Suprapubic skin (tissue), 4 donors: ENCODE data around the gene MTRR. TPM values are rescaled to one million over a fixed set of nuclear protein-coding genes. Genes with fewer than 3 reads are reported as not detected.

Experiments
- DNase-seq, 2 donors: peaks; one replicate each; pipeline ENCODE4 v3.0.0-alpha.2; 2019; ENCODE audit warnings: low spot score in 2 of 2
- H3K27ac ChIP-seq: fragments of 200-600 bp; sonication (generic); one replicate; pipeline ENCODE4 v1.5.1; 2019
- H3K27me3 ChIP-seq: fragments of 200-600 bp; sonication (generic); one replicate; pipeline ENCODE4 v1.5.1; 2019
- H3K36me3 ChIP-seq: fragments of 200-600 bp; sonication (generic); one replicate; pipeline ENCODE4 v1.5.1; 2019
- H3K4me1 ChIP-seq: fragments of 200-600 bp; sonication (generic); one replicate; pipeline ENCODE4 v1.5.1; 2019
- H3K4me3 ChIP-seq: fragments of 200-600 bp; sonication (generic); one replicate; pipeline ENCODE4 v1.5.1; 2019; ENCODE audit warnings: mild to moderate bottlenecking
- H3K9me3 ChIP-seq: fragments of 200-600 bp; sonication (generic); one replicate; pipeline ENCODE4 v1.5.1; 2019
- CTCF ChIP-seq, 2 donors: fragments of 200-600 bp in 1 of 2; fragments of 450-650 bp in 1 of 2; sonication (generic) in 1 of 2; IDR thresholded peaks; one replicate each; pipeline ENCODE4 v1.5.1; 2016 to 2019; ENCODE audit warnings: antibody characterized with exemption in 2 of 2, mild to moderate bottlenecking in 1 of 2, moderate library complexity in 1 of 2
- EP300 ChIP-seq: sonication (generic); formaldehyde crosslinking; IDR thresholded peaks from one replicate; pipeline ENCODE4 v1.6.1; 2017; ENCODE audit warnings: antibody characterized with exemption
- POLR2A ChIP-seq, 2 donors: fragments of 450-650 bp; IDR thresholded peaks; one replicate each; pipeline ENCODE4 v1.6.1; 2017; ENCODE audit warnings: antibody characterized with exemption in 2 of 2, mild to moderate bottlenecking in 2 of 2, moderate library complexity in 2 of 2
- POLR2AphosphoS5 ChIP-seq, 3 donors: sonication (generic); formaldehyde crosslinking; IDR thresholded peaks; one replicate each; pipeline ENCODE4 v1.6.1; 2017; ENCODE audit warnings: antibody characterized with exemption in 3 of 3
- WGBS: methylation state at CpG from one replicate; pipeline ENCODE4 v1.1.5; 2018; 5-methylcytosine and 5-hydroxymethylcytosine counted together
- total RNA-seq, 4 donors: library from RNA; depleted of rRNA; stranded (reverse); fragments of >200 nt; gene quantifications; one replicate each; pipeline ENCODE4 v1.1.0, GENCODE V29; 2016

MTRR gene
- total RNA-seq, 4 donors from 2014 or later: 33.5 to 51.2 (median 38.4) TPM

DNA sequence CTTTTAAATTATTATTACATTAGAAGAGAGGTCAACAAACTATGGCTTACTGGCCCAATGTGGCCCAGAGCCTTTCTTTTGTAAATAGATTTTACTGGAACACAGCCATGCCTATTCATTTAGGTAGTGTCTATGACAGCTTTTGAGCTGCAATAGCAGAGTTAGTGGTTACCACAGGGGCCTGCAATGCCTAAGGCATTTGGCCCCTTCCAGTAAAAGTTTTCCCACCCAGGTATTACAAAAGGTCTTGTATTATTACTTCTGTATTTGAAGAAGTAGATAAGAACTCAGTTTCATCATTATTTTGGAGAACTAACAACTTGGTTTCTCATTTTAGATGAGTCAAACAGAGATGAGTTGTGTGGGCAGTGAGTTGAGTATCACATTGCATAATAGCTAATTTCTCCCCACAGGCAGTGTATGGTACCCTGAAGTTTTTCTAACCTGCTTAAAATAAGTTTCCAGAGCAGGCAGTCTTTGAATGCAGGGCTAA lies 9.5 kb downstream of the MTRR start:
- H3K4me1 ChIP-seq: peaks cover 3% of the 10 kb centered on the region
- no peaks in the 10 kb centered on the region for H3K27me3 ChIP-seq
- H3K27ac ChIP-seq: no peak overlapping the region
- no peak for DNase-seq
- H3K4me3 ChIP-seq: no peak overlapping the region
- TF ChIP-seq CTCF (IDR thresholded peaks at IDR 0.05): no peak
- TF ChIP-seq POLR2AphosphoS5 (IDR thresholded peaks at IDR 0.05): no peak
- TF ChIP-seq EP300: no peak
- no peak for TF ChIP-seq POLR2A (IDR thresholded peaks at IDR 0.05)
- no peaks in the 10 kb centered on the region for H3K9me3 ChIP-seq
- peaks cover 74% of the 10 kb centered on the region for H3K36me3 ChIP-seq

- Histone ChIP-seq H3K27ac (no peak overlapping the region), H3K36me3 (peaks cover 82% of the 10 kb centered on the region)
- 84% methylated on average over 4 of the region's 4 CpGs for WGBS
Measured at GRCh38 chr5:7881091-7881490, 12.1 kb downstream of the MTRR start.

DNA sequence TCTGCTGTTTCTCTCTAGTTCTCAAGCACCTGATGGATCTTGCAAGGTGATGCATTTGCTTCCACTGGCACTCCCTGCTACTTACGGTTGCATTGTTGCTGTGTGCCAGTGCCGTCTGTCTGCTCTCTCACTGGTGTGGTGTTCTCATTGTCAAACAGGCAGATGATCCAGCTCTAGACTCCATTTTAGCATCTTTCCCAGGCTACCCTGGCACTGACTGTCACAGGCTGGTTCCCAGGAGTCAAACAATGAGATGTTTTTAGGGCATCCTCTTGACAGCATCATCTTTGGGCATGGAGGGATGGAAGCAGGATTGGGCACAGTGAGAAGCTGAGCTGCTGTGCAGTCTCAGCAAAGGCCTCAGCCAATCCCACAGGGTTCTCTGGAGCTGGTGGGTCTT lies 12.9 kb downstream of the MTRR start:
- no peak overlapping the region for H3K4me3 ChIP-seq
- no peaks in the 10 kb centered on the region for H3K27me3 ChIP-seq
- peaks cover 3% of the 10 kb centered on the region for H3K4me1 ChIP-seq
- DNase-seq: no peak
- H3K36me3 ChIP-seq: peaks cover 74% of the 10 kb centered on the region
- TF ChIP-seq CTCF (IDR thresholded peaks at IDR 0.05) (no peak), EP300 (no peak), POLR2A (IDR thresholded peaks at IDR 0.05) (no peak), POLR2AphosphoS5 (IDR thresholded peaks at IDR 0.05) (no peak)
- H3K27ac ChIP-seq: no peak overlapping the region
- H3K9me3 ChIP-seq: no peaks in the 10 kb centered on the region
- 94% methylated on average over 2 of the region's 2 CpGs for WGBS

More at GRCh38 chr5:7881091-7881490, 12.1 kb downstream of the MTRR start:
- H3K4me3 ChIP-seq: no peak overlapping the region
- no peaks in the 10 kb centered on the region for H3K27me3 ChIP-seq
- TF ChIP-seq POLR2A (IDR thresholded peaks at IDR 0.05) (no peak), EP300 (no peak), POLR2AphosphoS5 (IDR thresholded peaks at IDR 0.05) (no peak), CTCF (IDR thresholded peaks at IDR 0.05) (no peak)
- peaks cover 3% of the 10 kb centered on the region for H3K4me1 ChIP-seq
- H3K9me3 ChIP-seq: no peaks in the 10 kb centered on the region
- DNase-seq: no peak

GRCh38 chr5:7882926-7883325 lies 14.0 kb downstream of the MTRR start:
- peaks cover 68% of the 10 kb centered on the region for H3K36me3 ChIP-seq
- no peak for DNase-seq
- no peaks in the 10 kb centered on the region for H3K9me3 ChIP-seq
- TF ChIP-seq POLR2AphosphoS5 (IDR thresholded peaks at IDR 0.05) (no peak), CTCF (IDR thresholded peaks at IDR 0.05) (no peak), POLR2A (IDR thresholded peaks at IDR 0.05) (no peak), EP300 (no peak)
- H3K4me1 ChIP-seq: peaks cover 3% of the 10 kb centered on the region
- no peak overlapping the region for H3K4me3 ChIP-seq
- 77% methylated on average over 4 of the region's 4 CpGs for WGBS
- no peak overlapping the region for H3K27ac ChIP-seq
- H3K27me3 ChIP-seq: no peaks in the 10 kb centered on the region

- Histone ChIP-seq H3K27ac (no peak overlapping the region), H3K36me3 (peaks cover 68% of the 10 kb centered on the region), H3K9me3 (no peaks in the 10 kb centered on the region), H3K27me3 (no peaks in the 10 kb centered on the region), H3K4me3 (no peak overlapping the region), H3K4me1 (no peaks in the 10 kb centered on the region)
- 81% methylated on average over 5 of the region's 5 CpGs for WGBS
- no peak for DNase-seq
- no peak for TF ChIP-seq CTCF (IDR thresholded peaks at IDR 0.05)
- no peak for TF ChIP-seq POLR2A (IDR thresholded peaks at IDR 0.05)
- TF ChIP-seq POLR2AphosphoS5 (IDR thresholded peaks at IDR 0.05): no peak
- TF ChIP-seq EP300: no peak
Measured at GRCh38 chr5:7884491-7885267, 15.7 kb downstream of the MTRR start.
